ENCODE data around the gene CNRIP1.

CNRIP1 gene

DNA sequence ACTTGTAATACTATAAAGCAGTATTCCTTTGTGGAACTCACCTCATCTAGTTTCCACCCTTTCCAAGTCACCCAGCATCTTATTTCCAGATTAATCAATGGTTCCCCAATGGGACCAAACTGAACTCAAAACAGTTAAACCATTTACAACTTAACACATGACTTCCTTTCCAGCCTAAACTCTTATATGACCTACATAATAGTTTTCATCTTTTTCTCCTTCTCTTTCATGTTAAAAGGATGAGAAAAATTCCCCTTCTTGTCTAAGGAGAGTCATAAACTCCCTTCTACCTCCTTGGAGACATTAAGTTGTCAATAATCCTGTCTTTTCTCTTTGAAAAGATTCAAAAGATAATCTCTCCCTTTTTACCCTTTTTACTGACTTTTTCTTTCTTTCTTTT is 74.1 kb downstream of the CNRIP1 start:
- TF ChIP-seq MYC (IDR thresholded peaks at IDR 0.05; ENCODE audit: low read depth, low read length) (no peak), POLR2A (IDR thresholded peaks at IDR 0.05; ENCODE audit: extremely low read depth, insufficient read length) (no peak)
- TF ChIP-seq, protein P1, sequence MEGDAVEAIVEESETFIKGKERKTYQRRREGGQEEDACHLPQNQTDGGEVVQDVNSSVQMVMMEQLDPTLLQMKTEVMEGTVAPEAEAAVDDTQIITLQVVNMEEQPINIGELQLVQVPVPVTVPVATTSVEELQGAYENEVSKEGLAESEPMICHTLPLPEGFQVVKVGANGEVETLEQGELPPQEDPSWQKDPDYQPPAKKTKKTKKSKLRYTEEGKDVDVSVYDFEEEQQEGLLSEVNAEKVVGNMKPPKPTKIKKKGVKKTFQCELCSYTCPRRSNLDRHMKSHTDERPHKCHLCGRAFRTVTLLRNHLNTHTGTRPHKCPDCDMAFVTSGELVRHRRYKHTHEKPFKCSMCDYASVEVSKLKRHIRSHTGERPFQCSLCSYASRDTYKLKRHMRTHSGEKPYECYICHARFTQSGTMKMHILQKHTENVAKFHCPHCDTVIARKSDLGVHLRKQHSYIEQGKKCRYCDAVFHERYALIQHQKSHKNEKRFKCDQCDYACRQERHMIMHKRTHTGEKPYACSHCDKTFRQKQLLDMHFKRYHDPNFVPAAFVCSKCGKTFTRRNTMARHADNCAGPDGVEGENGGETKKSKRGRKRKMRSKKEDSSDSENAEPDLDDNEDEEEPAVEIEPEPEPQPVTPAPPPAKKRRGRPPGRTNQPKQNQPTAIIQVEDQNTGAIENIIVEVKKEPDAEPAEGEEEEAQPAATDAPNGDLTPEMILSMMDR (IDR thresholded peaks at IDR 0.05; ENCODE audit: low read depth, low read length) = no peak
- TF ChIP-seq, protein P2, sequence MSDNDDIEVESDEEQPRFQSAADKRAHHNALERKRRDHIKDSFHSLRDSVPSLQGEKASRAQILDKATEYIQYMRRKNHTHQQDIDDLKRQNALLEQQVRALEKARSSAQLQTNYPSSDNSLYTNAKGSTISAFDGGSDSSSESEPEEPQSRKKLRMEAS (IDR thresholded peaks at IDR 0.05; ENCODE audit: low read depth, low read length) = no peak
- H3K4me3 ChIP-seq (ENCODE audit: low read depth, low read length) = no peak overlapping the region
- no peak for DNase-seq (ENCODE audit: low read depth)

DNA sequence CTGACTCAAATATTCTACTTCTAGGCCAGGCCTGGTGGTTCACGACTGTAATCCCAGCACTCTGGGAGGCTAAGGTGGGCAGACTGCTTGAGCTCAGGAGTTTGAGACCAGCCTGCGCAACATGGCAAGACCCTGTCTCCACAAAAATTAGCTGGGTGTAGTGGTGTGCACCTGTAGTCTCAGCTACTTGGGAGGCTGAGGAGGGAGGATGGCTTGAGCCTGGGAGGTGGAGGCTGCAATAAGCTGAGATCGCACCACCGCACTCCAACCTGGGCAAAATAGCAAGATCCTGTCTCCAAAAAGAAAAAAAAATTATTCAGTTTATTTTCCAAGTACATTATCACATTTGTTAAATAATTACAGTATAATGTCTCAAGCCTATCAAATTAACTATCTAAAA is 74.7 kb downstream of the CNRIP1 start:
- no peak overlapping the region for H3K4me3 ChIP-seq (ENCODE audit: low read depth, low read length)
- TF ChIP-seq, protein P1 (IDR thresholded peaks at IDR 0.05; ENCODE audit: low read depth, low read length) = no peak
- TF ChIP-seq MYC (IDR thresholded peaks at IDR 0.05; ENCODE audit: low read depth, low read length) (no peak), POLR2A (IDR thresholded peaks at IDR 0.05; ENCODE audit: extremely low read depth, insufficient read length) (no peak)
- DNase-seq (ENCODE audit: low read depth) = no peak

DNA sequence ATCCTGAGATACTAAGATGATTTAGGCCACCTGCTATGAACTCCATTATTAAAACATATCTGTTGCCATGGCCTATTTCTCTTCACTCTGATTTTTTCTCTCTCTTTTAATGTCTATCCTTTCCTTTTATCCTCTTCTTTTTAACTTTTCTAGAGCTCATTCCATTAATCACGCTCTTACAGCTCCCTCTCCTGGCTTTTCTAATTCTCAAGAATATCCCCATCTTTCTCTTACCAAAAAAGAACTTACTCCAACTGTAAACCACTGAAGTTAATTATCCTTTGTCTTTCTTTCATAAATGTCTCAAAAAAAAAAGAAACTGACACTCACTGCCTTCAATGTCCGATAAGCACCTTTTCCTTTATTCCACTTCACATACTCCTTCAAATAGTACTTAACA is 75.3 kb downstream of the CNRIP1 start:
- TF ChIP-seq MYC (IDR thresholded peaks at IDR 0.05; ENCODE audit: low read depth, low read length) (no peak), POLR2A (IDR thresholded peaks at IDR 0.05; ENCODE audit: extremely low read depth, insufficient read length) (no peak)
- TF ChIP-seq, protein P1 (IDR thresholded peaks at IDR 0.05; ENCODE audit: low read depth, low read length) = no peak
- TF ChIP-seq, protein P2 (IDR thresholded peaks at IDR 0.05; ENCODE audit: low read depth, low read length) = no peak
- DNase-seq (ENCODE audit: low read depth) = no peak
- H3K4me3 ChIP-seq (ENCODE audit: low read depth, low read length) = no peak overlapping the region

Measured in NB4 (cell line).